Skeletal muscle tissue (tissue), 4 donors: ENCODE data around the gene ADAM22. TPM values are rescaled to one million over a fixed set of nuclear protein-coding genes. Genes with fewer than 3 reads are reported as not detected.
"Not testable (repeated sequence)": the region's sequence is repeated elsewhere in the genome, so short reads cannot be mapped to it uniquely, and the experiment has no call there.

Experiments
- H3K27ac ChIP-seq: one replicate; pipeline ENCODE4 v1.7.0; 2013; ENCODE audit warnings: mild to moderate bottlenecking, low read depth, low read length, inconsistent platforms
- H3K27me3 ChIP-seq, 3 donors: one replicate each; pipeline ENCODE4 v1.7.0; 2013; ENCODE audit warnings: low read length in 3 of 3; ENCODE audit not compliant: control insufficient read depth in 3 of 3, insufficient read depth in 3 of 3
- H3K36me3 ChIP-seq, 3 donors: one replicate each; pipeline ENCODE4 v1.7.0; 2013; ENCODE audit warnings: low read length in 3 of 3; ENCODE audit not compliant: control insufficient read depth in 3 of 3, insufficient read depth in 3 of 3
- H3K4me1 ChIP-seq, 3 donors: one replicate each; pipeline ENCODE4 v1.7.0; 2013; ENCODE audit warnings: low read length in 3 of 3, mild to moderate bottlenecking in 3 of 3; ENCODE audit not compliant: control insufficient read depth in 3 of 3, insufficient read depth in 3 of 3
- H3K4me3 ChIP-seq, 3 donors: one replicate each; pipeline ENCODE4 v1.7.0; 2013; ENCODE audit warnings: low read length in 3 of 3
- H3K9ac ChIP-seq, 3 donors: one replicate each; pipeline ENCODE4 v1.7.0; 2013; ENCODE audit warnings: low read length in 3 of 3, mild to moderate bottlenecking in 3 of 3, moderate library complexity in 2 of 3, low read depth in 1 of 3
- H3K9me3 ChIP-seq, 3 donors: one replicate each; pipeline ENCODE4 v1.7.0; 2013; ENCODE audit warnings: low read length in 3 of 3; ENCODE audit not compliant: control insufficient read depth in 3 of 3
- total RNA-seq: library from RNA; depleted of rRNA; stranded (reverse); fragments of >200 nt; gene quantifications from one replicate; pipeline ENCODE4 v1.2.3, GENCODE V29; 2014
- donor health status: Osteomylitis.

ADAM22 gene
- total RNA-seq, 1 donor from 2014 or later: 9.9 TPM

GRCh38 chr7:88146616-88147015 is 212.6 kb downstream of the ADAM22 start:
- Histone ChIP-seq H3K9ac (no peak overlapping the region), H3K36me3 (peaks cover 0 to 2% (median 0%) of the 10 kb centered on the region in 3 donors), H3K4me3 (no peak overlapping the region), H3K27ac (no peak overlapping the region), H3K9me3 (no peaks in the 10 kb centered on the region), H3K27me3 (no peaks in the 10 kb centered on the region), H3K4me1 (no peaks in the 10 kb centered on the region)

- no peaks in the 10 kb centered on the region for H3K4me1 ChIP-seq
- peaks cover 0 to 2% (median 0%) of the 10 kb centered on the region in 3 donors for H3K36me3 ChIP-seq
- H3K4me3 ChIP-seq: no peak overlapping the region
- H3K27me3 ChIP-seq: no peaks in the 10 kb centered on the region
- H3K27ac ChIP-seq: no peak overlapping the region
- H3K9ac ChIP-seq: no peak overlapping the region
- no peaks in the 10 kb centered on the region for H3K9me3 ChIP-seq
These were observed 213.3 kb downstream of the ADAM22 start for GRCh38 chr7:88147341-88147740.

- Histone ChIP-seq H3K36me3 (peaks cover 0 to 2% (median 0%) of the 10 kb centered on the region in 3 donors), H3K4me1 (no peaks in the 10 kb centered on the region), H3K27ac (no peak overlapping the region), H3K9me3 (no peaks in the 10 kb centered on the region), H3K9ac (no peak overlapping the region), H3K27me3 (no peaks in the 10 kb centered on the region), H3K4me3 (no peak overlapping the region)
These were observed 213.9 kb downstream of the ADAM22 start for GRCh38 chr7:88147949-88148348.

DNA sequence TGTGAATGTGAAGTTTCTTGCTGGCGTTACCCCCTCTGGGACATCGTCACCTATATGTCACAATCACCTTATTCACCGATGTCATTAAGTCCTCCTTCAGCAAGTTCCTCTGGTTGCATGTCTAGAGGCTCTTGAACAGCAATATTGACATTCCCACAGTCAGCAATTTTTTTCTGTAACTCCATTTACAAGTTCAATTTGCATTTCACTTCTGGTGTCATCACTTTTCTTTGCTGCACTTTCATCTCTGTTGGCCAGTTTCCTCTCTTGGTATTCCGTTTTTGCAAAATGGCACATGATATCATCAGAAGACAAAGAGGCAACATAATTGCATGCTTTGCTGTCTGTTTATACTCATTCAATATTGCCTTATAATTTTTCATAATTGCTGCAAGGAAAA is 216.0 kb downstream of the ADAM22 start:
- no peak overlapping the region for H3K9ac ChIP-seq
- H3K27me3 ChIP-seq: no peaks in the 10 kb centered on the region
- no peak overlapping the region for H3K4me3 ChIP-seq
- peaks cover 0 to 2% (median 0%) of the 10 kb centered on the region in 3 donors for H3K36me3 ChIP-seq
- no peaks in the 10 kb centered on the region for H3K9me3 ChIP-seq
- no peak overlapping the region for H3K27ac ChIP-seq
- H3K4me1 ChIP-seq: no peaks in the 10 kb centered on the region

DNA sequence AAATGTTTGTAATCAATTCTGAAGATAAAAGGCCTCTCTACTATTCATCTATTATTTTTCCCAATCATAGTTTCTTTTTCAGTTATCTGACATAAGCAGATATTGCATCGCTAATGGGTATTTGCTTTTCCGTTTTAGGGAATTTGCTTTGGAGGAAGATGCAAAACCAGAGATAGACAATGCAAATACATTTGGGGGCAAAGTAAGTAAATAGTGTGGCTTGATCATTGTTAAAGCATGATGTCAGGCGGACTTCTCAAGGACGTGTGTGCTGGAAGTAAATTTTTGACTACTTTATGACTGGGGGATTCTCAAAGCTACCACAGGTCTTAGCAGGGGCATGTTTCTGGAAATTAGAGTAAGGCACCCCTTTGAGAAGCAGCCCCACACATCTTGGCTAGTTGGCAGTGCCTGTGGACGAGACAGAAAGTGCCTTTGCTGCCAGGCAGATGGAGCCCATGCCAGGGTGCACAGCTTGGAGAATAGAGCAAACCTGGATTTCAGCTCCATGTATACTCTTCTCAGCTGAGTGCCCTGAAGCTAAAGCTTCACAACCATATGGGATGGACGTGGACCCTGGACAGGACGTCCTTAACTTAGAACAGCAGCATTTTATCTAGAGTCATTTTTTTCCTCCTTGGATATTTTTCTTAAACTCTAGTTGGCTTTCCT is 217.2 kb downstream of the ADAM22 start:
- no peaks in the 10 kb centered on the region for H3K4me1 ChIP-seq
- no peak overlapping the region for H3K4me3 ChIP-seq
- no peaks in the 10 kb centered on the region for H3K27me3 ChIP-seq
- no peak overlapping the region for H3K9ac ChIP-seq
- H3K9me3 ChIP-seq: no peaks in the 10 kb centered on the region
- H3K27ac ChIP-seq: no peak overlapping the region
- H3K36me3 ChIP-seq: peaks cover 0 to 2% (median 0%) of the 10 kb centered on the region in 3 donors

DNA sequence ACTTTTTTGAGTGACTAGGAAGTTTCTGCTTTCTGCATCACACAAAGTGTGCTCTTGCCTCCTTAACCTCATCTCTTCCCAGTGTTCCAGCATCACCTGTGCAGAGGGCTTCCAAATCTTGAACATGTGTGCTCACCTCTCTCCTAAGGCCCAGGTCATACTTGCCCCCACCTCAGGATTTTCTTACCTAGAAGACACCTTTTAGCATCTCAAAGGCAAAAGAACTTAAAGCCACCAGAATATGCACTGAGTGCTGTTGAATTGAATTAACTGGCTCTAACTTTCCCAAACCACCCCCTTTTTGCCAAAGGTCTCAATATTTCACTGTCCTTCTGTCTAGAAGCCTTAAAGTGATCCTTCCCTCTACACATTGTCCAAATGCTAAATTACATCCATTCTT is 219.3 kb downstream of the ADAM22 start:
- Histone ChIP-seq H3K9ac (no peak overlapping the region), H3K36me3 (peaks cover 0 to 2% (median 0%) of the 10 kb centered on the region in 3 donors), H3K9me3 (no peaks in the 10 kb centered on the region), H3K4me1 (no peaks in the 10 kb centered on the region), H3K4me3 (no peak overlapping the region), H3K27ac (no peak overlapping the region), H3K27me3 (no peaks in the 10 kb centered on the region)

GRCh38 chr7:88155756-88156155 is 221.7 kb downstream of the ADAM22 start:
- Histone ChIP-seq H3K9ac (no peak overlapping the region), H3K36me3 (peaks cover 0 to 2% (median 0%) of the 10 kb centered on the region in 3 donors), H3K9me3 (no peaks in the 10 kb centered on the region), H3K4me3 (no peak overlapping the region), H3K27me3 (no peaks in the 10 kb centered on the region), H3K4me1 (no peaks in the 10 kb centered on the region), H3K27ac (no peak overlapping the region)

- Histone ChIP-seq H3K9me3 (no peaks in the 10 kb centered on the region), H3K4me1 (no peaks in the 10 kb centered on the region), H3K4me3 (no peak overlapping the region), H3K27ac (no peak overlapping the region), H3K36me3 (peaks cover 0 to 2% (median 0%) of the 10 kb centered on the region in 3 donors), H3K9ac (no peak overlapping the region), H3K27me3 (no peaks in the 10 kb centered on the region)
These were observed 222.3 kb downstream of the ADAM22 start for GRCh38 chr7:88156356-88156755.

- not testable (repeated sequence) for H3K36me3 ChIP-seq, H3K27me3 ChIP-seq, H3K9ac ChIP-seq, H3K4me3 ChIP-seq, H3K9me3 ChIP-seq, H3K4me1 ChIP-seq, H3K27ac ChIP-seq
These were observed 225.7 kb downstream of the ADAM22 start for GRCh38 chr7:88159741-88160140.

DNA sequence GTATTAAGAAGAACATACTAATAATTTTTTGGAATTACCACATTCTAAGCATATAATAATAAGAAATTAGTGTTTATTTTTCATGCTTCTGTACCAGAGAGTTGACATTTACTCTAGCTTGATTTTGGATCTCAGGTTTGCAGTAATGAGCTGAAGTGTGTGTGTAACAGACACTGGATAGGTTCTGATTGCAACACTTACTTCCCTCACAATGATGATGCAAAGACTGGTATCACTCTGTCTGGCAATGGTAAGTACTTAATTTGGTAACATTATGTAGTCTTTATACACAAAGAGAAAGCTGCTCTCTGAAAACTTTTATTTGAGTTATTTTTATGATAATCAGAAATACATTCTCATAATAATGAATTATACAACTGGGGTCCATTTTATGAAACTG is 231.6 kb downstream of the ADAM22 start:
- Histone ChIP-seq H3K27ac (no peak overlapping the region), H3K9ac (no peak overlapping the region), H3K4me1 (no peaks in the 10 kb centered on the region), H3K9me3 (no peaks in the 10 kb centered on the region), H3K36me3 (no peaks in the 10 kb centered on the region), H3K4me3 (no peak overlapping the region), H3K27me3 (no peaks in the 10 kb centered on the region)
